ENCODE measurements around the gene HM13.

Gene HM13

DNA sequence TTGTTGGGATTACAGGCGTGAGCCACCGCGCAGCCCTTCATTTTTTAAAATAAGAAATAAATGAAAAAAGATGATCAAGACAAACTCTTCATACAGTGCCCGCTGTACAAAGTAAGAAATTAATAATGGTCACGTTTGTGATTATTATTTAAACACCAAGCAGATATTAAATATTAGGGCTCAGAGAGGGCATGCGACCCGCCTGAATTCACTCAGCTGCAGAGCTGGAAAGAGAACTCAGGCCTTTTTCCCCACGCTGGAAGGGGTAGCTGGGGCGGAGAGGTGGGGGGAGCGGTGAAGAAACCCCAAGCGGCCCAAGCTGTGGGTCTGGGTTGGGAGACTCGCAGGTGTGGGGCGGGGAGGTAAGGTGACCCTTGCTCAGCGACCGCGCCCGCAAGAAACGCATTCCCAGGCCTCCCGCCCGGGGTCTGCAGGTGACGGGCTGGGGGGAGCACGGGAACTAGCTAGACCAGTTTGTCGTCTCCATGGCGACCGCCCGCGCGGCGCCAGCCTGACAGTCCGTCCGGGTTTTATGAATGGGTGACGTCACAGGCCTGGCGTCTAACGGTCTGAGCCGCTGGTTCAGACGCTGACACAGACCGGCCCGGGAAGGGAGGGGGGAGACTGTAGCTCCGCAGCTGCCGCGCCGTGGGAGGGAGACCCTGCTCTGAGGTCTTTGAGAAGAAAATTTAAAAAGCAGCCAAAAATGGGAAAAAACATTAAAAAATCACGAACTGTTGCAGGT lies 89.8 kb downstream of the HM13 start:
- CTCF ChIA-PET = interaction anchor here (0.6 to 2.5 kb wide), 8 partner anchors 9 to 120 kb away, joined by 3 to 14 read pairs (median 8); no protein-coding TSS in a partner anchor
- peak; percentile 91 for DNase-seq (ENCODE audit: low spot score)
- POLR2A ChIA-PET (ENCODE audit: low non-redundant PET) = interaction anchor here (1.1 to 5.9 kb wide), 9 partner anchors 8 to 46 kb away, joined by 3 to 54 read pairs (median 17); no protein-coding TSS in a partner anchor
- H3K27ac ChIP-seq = peak overlapping the region; percentile 86
- TF ChIP-seq, protein P1, sequence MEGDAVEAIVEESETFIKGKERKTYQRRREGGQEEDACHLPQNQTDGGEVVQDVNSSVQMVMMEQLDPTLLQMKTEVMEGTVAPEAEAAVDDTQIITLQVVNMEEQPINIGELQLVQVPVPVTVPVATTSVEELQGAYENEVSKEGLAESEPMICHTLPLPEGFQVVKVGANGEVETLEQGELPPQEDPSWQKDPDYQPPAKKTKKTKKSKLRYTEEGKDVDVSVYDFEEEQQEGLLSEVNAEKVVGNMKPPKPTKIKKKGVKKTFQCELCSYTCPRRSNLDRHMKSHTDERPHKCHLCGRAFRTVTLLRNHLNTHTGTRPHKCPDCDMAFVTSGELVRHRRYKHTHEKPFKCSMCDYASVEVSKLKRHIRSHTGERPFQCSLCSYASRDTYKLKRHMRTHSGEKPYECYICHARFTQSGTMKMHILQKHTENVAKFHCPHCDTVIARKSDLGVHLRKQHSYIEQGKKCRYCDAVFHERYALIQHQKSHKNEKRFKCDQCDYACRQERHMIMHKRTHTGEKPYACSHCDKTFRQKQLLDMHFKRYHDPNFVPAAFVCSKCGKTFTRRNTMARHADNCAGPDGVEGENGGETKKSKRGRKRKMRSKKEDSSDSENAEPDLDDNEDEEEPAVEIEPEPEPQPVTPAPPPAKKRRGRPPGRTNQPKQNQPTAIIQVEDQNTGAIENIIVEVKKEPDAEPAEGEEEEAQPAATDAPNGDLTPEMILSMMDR (conservative IDR thresholded peaks at IDR 0.05; ENCODE audit: low read depth) = no peak

DNA sequence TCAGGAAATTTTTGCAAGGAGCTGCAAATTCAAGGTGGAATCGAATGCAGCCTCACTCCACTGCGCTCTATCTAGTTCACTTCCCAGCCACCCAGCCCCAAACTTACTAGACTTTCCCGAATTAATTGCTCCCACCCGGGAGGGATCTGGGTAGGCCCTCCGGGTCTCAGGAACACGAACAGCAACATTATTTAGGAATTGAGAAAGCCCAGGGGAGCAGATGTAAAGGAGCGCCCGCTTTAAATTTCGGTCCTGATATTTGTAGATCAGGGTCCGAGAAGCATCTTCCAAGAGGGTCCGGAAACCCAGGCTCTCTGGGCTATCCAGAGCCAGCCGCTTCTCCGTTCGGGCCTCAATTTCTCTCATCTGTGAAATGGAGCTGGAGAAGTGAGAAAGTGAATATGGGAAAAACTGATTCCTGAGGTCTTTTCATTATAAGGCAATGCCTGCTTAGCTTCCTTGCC lies 90.4 kb downstream of the HM13 start:
- TF ChIP-seq, protein P1 (conservative IDR thresholded peaks at IDR 0.05; ENCODE audit: low read depth) = no peak
- H3K27ac ChIP-seq = peak overlapping the region; percentile 86
- DNase-seq (ENCODE audit: low spot score) = no peak
- ChIA-PET POLR2A (ENCODE audit: low non-redundant PET) (interaction anchor here (0.5 to 5.9 kb wide), 12 partner anchors 9 to 115 kb away, joined by 3 to 54 read pairs (median 6); no protein-coding TSS in a partner anchor), CTCF (interaction anchor here (0.6 to 2.5 kb wide), 7 partner anchors 8 to 99 kb away, joined by 3 to 14 read pairs (median 8); no protein-coding TSS in a partner anchor)

GRCh38 chr20:31605031-31605901 lies 91.0 kb downstream of the HM13 start, which contains the start of gene ID1:
ID1 (plus strand) TSS chr20:31605289; CDS start chr20:31605388, 99 bp downstream.
- ChIA-PET POLR2A (ENCODE audit: low non-redundant PET) (interaction anchor here (0.5 to 5.9 kb wide), 11 partner anchors 9 to 114 kb away, joined by 3 to 54 read pairs (median 6); no protein-coding TSS in a partner anchor), CTCF (interaction anchor here (0.6 to 2.5 kb wide), 8 partner anchors 8 to 103 kb away, joined by 3 to 14 read pairs (median 8); no protein-coding TSS in a partner anchor)
- peak within 1 kb of the TSS; percentile 86 for H3K27ac ChIP-seq
- peak; percentile 99 for DNase-seq (ENCODE audit: low spot score)
- TF ChIP-seq, protein P1 (conservative IDR thresholded peaks at IDR 0.05; ENCODE audit: low read depth) = no peak

DNA sequence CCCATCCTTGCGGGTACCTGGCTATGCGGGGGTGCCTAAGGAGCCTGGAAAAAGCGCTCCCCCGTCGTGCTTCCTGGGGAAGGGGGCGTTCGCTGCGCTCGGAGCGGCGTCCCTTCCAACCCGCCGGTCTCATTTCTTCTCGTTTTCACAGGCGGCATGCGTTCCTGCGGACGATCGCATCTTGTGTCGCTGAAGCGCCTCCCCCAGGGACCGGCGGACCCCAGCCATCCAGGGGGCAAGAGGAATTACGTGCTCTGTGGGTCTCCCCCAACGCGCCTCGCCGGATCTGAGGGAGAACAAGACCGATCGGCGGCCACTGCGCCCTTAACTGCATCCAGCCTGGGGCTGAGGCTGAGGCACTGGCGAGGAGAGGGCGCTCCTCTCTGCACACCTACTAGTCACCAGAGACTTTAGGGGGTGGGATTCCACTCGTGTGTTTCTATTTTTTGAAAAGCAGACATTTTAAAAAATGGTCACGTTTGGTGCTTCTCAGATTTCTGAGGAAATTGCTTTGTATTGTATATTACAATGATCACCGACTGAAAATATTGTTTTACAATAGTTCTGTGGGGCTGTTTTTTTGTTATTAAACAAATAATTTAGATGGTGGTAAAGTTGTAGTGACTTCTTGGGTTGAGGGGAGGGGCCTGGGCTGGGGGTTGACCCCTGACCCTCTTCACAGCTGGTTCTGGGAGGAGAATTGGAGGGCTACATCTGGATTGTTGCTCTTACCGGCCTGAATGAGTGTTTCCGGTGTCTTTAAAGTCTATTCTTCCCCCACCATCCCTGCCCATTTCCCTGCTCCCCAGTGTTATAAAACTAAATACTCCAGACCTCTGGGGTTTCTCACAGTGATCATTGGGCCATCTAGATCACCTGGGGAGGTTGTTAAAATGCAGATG lies 91.9 kb downstream of the HM13 start:
- ChIA-PET POLR2A (ENCODE audit: low non-redundant PET) (interaction anchor here (1.3 to 5.9 kb wide), 8 partner anchors 10 to 44 kb away, joined by 5 to 54 read pairs (median 31); no protein-coding TSS in a partner anchor), CTCF (interaction anchor here (1.8 to 7.8 kb wide), 5 partner anchors 36 to 46 kb away, joined by 8 to 656 read pairs (median 13); no protein-coding TSS in a partner anchor)
- H3K27ac ChIP-seq = peak overlapping the region; percentile 86
- DNase-seq (ENCODE audit: low spot score) = peak; percentile 56
- TF ChIP-seq, protein P1 (conservative IDR thresholded peaks at IDR 0.05; ENCODE audit: low read depth) = no peak; the same call in 1 of the 2 replicates

DNA sequence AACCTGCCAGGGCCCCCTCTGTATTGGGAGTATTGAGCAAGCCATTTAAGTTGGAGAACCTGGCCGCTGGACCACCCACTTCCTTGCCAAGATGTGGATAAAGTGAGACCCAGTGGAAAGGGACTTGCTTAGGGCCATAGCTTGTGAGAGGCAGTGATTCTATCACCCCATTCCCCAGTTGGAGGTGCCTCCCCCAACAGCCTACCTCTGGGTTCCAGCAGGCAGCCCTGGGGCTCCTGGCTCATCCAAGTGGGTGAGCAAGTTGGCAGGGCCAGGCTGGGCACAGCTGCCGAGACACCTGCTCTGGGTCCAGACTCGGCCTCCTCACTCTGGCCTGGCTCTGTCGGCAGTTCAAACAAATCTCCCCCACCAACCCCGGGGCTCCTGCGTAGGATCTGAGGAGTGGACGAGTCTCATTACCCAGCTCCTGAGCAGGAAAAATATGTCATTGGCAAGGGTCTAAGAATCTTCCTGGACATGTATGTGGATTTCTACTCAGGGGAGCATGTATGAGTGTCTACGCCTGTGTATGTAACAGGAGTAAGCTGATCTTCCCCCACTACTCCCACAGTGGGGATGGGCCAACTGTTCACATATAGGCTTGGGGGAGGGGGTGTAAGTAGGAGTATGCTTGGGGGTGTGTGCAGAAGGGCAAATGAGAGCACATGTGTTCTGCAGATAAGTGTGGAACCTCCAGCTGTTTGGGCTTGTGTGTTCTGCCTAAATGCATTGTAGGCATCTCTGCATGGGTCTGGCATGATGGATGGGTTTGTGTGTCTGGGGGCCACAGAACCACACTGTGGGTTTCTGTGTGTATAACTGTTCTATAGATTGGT lies 92.8 kb downstream of the HM13 start:
- TF ChIP-seq, protein P1 (conservative IDR thresholded peaks at IDR 0.05; ENCODE audit: low read depth) = no peak
- ChIA-PET CTCF (interaction anchor here (0.8 to 7.8 kb wide), 4 partner anchors 34 to 117 kb away, joined by 3 to 656 read pairs (median 5); no protein-coding TSS in a partner anchor), POLR2A (ENCODE audit: low non-redundant PET) (interaction anchor here (0.6 to 5.9 kb wide), 8 partner anchors 11 to 140 kb away, joined by 3 to 46 read pairs (median 17); no protein-coding TSS in a partner anchor)
- DNase-seq (ENCODE audit: low spot score) = peak; percentile 78
- H3K27ac ChIP-seq = peak overlapping the region; percentile 86
